Ishikawa (cell line): ENCODE results near the gene PDZD2.

Source experiments
- CEBPB ChIP-seq: IDR thresholded peaks from 2 replicates; pipeline ENCODE4 v1.6.1; 2012
- CREB1 ChIP-seq: IDR thresholded peaks from 2 replicates; pipeline ENCODE4 v1.6.1; 2012; ENCODE audit warnings: low read depth
- EGR1 ChIP-seq: IDR thresholded peaks from 2 replicates; pipeline ENCODE4 v1.6.1; 2012
- EP300 ChIP-seq: IDR thresholded peaks from 2 replicates; pipeline ENCODE4 v1.6.1; 2012; ENCODE audit warnings: borderline replicate concordance
- FOXM1 ChIP-seq: IDR thresholded peaks from 2 replicates; pipeline ENCODE4 v1.6.1; 2012; ENCODE audit warnings: low read depth, borderline replicate concordance
- MAX ChIP-seq: IDR thresholded peaks from 2 replicates; pipeline ENCODE4 v1.6.1; 2012
- NFIC ChIP-seq: IDR thresholded peaks from 2 replicates; pipeline ENCODE4 v1.6.1; 2012
- RAD21 ChIP-seq: IDR thresholded peaks from 2 replicates; pipeline ENCODE4 v1.6.1; 2012; ENCODE audit warnings: low read depth
- REST ChIP-seq: IDR thresholded peaks from 2 replicates; pipeline ENCODE4 v1.6.1; 2012; ENCODE audit warnings: low read depth, mild to moderate bottlenecking
- TAF1 ChIP-seq: IDR thresholded peaks from 2 replicates; pipeline ENCODE4 v1.6.1; 2012; ENCODE audit warnings: low read depth, mild to moderate bottlenecking
- TCF12 ChIP-seq: IDR thresholded peaks from 2 replicates; pipeline ENCODE4 v1.6.1; 2012; ENCODE audit warnings: low read depth
- TEAD4 ChIP-seq: IDR thresholded peaks from 2 replicates; pipeline ENCODE4 v1.6.1; 2012
- YY1 ChIP-seq: IDR thresholded peaks from 2 replicates; pipeline ENCODE4 v1.6.1; 2012; ENCODE audit warnings: low read depth
- ZBTB7A ChIP-seq: IDR thresholded peaks from 2 replicates; pipeline ENCODE4 v1.6.1; 2012; ENCODE audit warnings: low read depth
- TF ChIP-seq, protein P1 (sequence below): IDR thresholded peaks from 2 replicates; pipeline ENCODE4 v1.6.1; 2012

PDZD2 gene

GRCh38 chr5:31847354-31847753 is 208.4 kb downstream of the PDZD2 start:
- TF ChIP-seq CEBPB (no peak), YY1 (no peak), TEAD4 (no peak), MAX (no peak), EP300 (no peak), EGR1 (no peak), ZBTB7A (no peak), TAF1 (no peak), TCF12 (no peak), NFIC (no peak), CREB1 (no peak), FOXM1 (no peak)

DNA sequence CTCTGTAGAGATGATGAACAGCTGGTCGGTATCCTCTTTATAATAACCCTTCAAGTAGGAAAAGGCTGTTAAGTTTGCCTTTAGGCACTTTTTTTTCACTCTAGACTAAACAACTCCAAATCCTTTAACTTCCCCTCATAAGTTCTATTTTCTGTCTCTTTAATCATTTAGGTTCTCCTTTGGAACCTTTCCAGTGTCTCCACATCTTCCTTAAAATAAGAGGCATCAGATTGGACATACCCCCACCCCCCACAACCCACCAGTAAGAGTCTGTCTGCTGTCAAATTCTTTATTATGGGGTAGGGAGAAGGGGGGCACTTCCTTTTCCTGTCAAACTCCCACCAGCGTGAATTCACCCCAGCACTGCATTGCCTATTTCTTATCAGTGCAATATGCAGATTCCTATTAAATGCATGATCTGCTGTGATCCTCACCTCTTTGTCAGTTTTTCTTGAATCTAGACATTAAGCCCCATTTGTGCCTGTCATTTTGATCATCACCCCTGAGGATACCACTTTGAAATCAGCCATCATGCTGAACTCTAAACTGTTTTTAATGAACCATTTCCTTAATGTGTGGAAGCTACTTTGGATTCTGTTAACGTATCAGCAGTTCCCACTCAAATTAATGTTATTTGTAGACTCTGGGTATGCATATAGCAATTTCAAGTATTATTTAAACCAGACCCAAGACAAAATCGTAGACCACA is 212.2 kb downstream of the PDZD2 start:
- TF ChIP-seq TAF1 (no peak), YY1 (no peak), TCF12 (no peak), EP300 (no peak), EGR1 (no peak), CEBPB (no peak), TEAD4 (no peak), REST (no peak), CREB1 (no peak)

- no peak for TF ChIP-seq NFIC
- no peak for TF ChIP-seq TCF12
- no peak for TF ChIP-seq EP300
- TF ChIP-seq EGR1: no peak
- TF ChIP-seq REST: no peak
- TF ChIP-seq, protein P1, sequence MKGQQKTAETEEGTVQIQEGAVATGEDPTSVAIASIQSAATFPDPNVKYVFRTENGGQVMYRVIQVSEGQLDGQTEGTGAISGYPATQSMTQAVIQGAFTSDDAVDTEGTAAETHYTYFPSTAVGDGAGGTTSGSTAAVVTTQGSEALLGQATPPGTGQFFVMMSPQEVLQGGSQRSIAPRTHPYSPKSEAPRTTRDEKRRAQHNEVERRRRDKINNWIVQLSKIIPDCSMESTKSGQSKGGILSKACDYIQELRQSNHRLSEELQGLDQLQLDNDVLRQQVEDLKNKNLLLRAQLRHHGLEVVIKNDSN: no peak
- TF ChIP-seq RAD21: no peak
Measured at GRCh38 chr5:31853398-31854135, 214.6 kb downstream of the PDZD2 start.

GRCh38 chr5:31854181-31855133 is 215.5 kb downstream of the PDZD2 start:
- no peak for TF ChIP-seq TEAD4
- TF ChIP-seq YY1: no peak
- TF ChIP-seq MAX: no peak
- no peak for TF ChIP-seq EGR1
- no peak for TF ChIP-seq EP300
- TF ChIP-seq ZBTB7A: no peak
- TF ChIP-seq, protein P1: no peak
- no peak for TF ChIP-seq RAD21
- no peak for TF ChIP-seq FOXM1
- TF ChIP-seq CREB1: no peak
- TF ChIP-seq TCF12: no peak
- TF ChIP-seq NFIC: no peak
- TF ChIP-seq REST: no peak
- no peak for TF ChIP-seq CEBPB
